Mesenchymal stem cell (in vitro differentiated cells and primary cell): ENCODE results near the gene PAN3.

Experiments
- DNase-seq: peaks from one replicate; pipeline ENCODE4 v3.0.0-alpha.2; 2013
- H2AFZ ChIP-seq: one replicate; pipeline ENCODE4 v1.6.1; 2013; ENCODE audit warnings: low read depth, mild to moderate bottlenecking, control low read depth, inconsistent platforms, low read length, moderate library complexity
- H2AK5ac ChIP-seq: 2 replicates; pipeline ENCODE4 v1.6.1; 2013; ENCODE audit warnings: low read length, moderate library complexity, mild to moderate bottlenecking, inconsistent platforms; ENCODE audit not compliant: severe bottlenecking
- H2BK120ac ChIP-seq: one replicate; pipeline ENCODE4 v1.6.1; 2013; ENCODE audit warnings: low read depth, mild to moderate bottlenecking, inconsistent platforms, low read length, moderate library complexity
- H2BK12ac ChIP-seq, 2 experiments: one replicate each; pipeline ENCODE4 v1.6.1; 2013; ENCODE audit warnings: inconsistent platforms in 2 of 2, low read length in 2 of 2, mild to moderate bottlenecking in 2 of 2, moderate library complexity in 2 of 2, control low read depth in 1 of 2
- H2BK15ac ChIP-seq: one replicate; pipeline ENCODE4 v1.6.1; 2013; ENCODE audit warnings: mild to moderate bottlenecking, low read depth, inconsistent platforms; ENCODE audit not compliant: poor library complexity, severe bottlenecking
- H2BK5ac ChIP-seq: 2 replicates; pipeline ENCODE4 v1.6.1; 2013; ENCODE audit warnings: low read depth, mild to moderate bottlenecking, low read length, control low read depth, inconsistent platforms; ENCODE audit not compliant: poor library complexity, severe bottlenecking
- H3K14ac ChIP-seq, 2 experiments: one replicate each; pipeline ENCODE4 v1.6.1; 2013; ENCODE audit warnings: inconsistent platforms in 2 of 2, low read length in 2 of 2, control low read depth in 1 of 2, mild to moderate bottlenecking in 1 of 2, moderate library complexity in 1 of 2
- H3K18ac ChIP-seq, 2 experiments: one replicate each; pipeline ENCODE4 v1.6.1; 2013; ENCODE audit warnings: inconsistent platforms in 2 of 2, low read length in 2 of 2, control low read depth in 1 of 2, low read depth in 1 of 2, mild to moderate bottlenecking in 1 of 2
- H3K23ac ChIP-seq, 2 experiments: one replicate each; pipeline ENCODE4 v1.6.1; 2013; ENCODE audit warnings: inconsistent platforms in 2 of 2, low read length in 2 of 2, mild to moderate bottlenecking in 2 of 2, moderate library complexity in 2 of 2, control low read depth in 1 of 2
- H3K27ac ChIP-seq: 2 replicates; pipeline ENCODE4 v1.5.1; 2013; ENCODE audit warnings: mild to moderate bottlenecking, moderate library complexity, low read length, control low read depth, inconsistent platforms; ENCODE audit not compliant: poor library complexity, severe bottlenecking
- H3K27me3 ChIP-seq, 2 experiments: 2 replicates each; pipeline versions ENCODE4 v1.6.1 to v1.7.0; 2013; ENCODE audit warnings: low read length in 2 of 2, mild to moderate bottlenecking in 2 of 2, moderate library complexity in 2 of 2, control low read depth in 1 of 2, inconsistent platforms in 1 of 2; ENCODE audit not compliant: control insufficient read depth in 1 of 2, insufficient read depth in 1 of 2
- H3K36me3 ChIP-seq, 2 experiments: 2 replicates each; pipeline versions ENCODE4 v1.6.1 to v1.7.0; 2013; ENCODE audit warnings: low read length in 2 of 2, control low read depth in 1 of 2, inconsistent platforms in 1 of 2, low read depth in 1 of 2, mild to moderate bottlenecking in 1 of 2; ENCODE audit not compliant: insufficient read depth in 2 of 2, control insufficient read depth in 1 of 2
- H3K4ac ChIP-seq, 2 experiments: one replicate each; pipeline ENCODE4 v1.6.1; 2013; ENCODE audit warnings: inconsistent platforms in 2 of 2, low read length in 2 of 2, mild to moderate bottlenecking in 2 of 2, moderate library complexity in 2 of 2, control low read depth in 1 of 2, low read depth in 1 of 2
- H3K4me1 ChIP-seq: 2 replicates; pipeline ENCODE4 v1.6.1; 2013; ENCODE audit warnings: low read depth, low read length, control low read depth; ENCODE audit not compliant: control insufficient read depth, insufficient read depth
- H3K4me2 ChIP-seq: 2 replicates; pipeline ENCODE4 v1.6.1; 2013; ENCODE audit warnings: low read length, mild to moderate bottlenecking, inconsistent platforms; ENCODE audit not compliant: poor library complexity, severe bottlenecking
- H3K4me3 ChIP-seq, 2 experiments: 2 replicates each; pipeline versions ENCODE4 v1.5.1 to v1.7.0; 2013; ENCODE audit warnings: low read length in 2 of 2, mild to moderate bottlenecking in 2 of 2, control low read depth in 1 of 2, low read depth in 1 of 2; ENCODE audit not compliant: insufficient read depth in 1 of 2
- H3K79me1 ChIP-seq: replicated peaks from 2 replicates; pipeline ENCODE4 v1.6.1; 2013; ENCODE audit warnings: mild to moderate bottlenecking, control low read depth, low read length, inconsistent platforms; ENCODE audit not compliant: poor library complexity, severe bottlenecking
- H3K9ac ChIP-seq: 2 replicates; pipeline ENCODE4 v1.7.0; 2013; ENCODE audit warnings: mild to moderate bottlenecking, low read length, moderate library complexity
- H3K9me3 ChIP-seq: 2 replicates; pipeline ENCODE4 v1.7.0; 2013; ENCODE audit warnings: mild to moderate bottlenecking, low read length; ENCODE audit not compliant: control insufficient read depth
- H4K8ac ChIP-seq: one replicate; pipeline ENCODE4 v1.6.1; 2013; ENCODE audit warnings: inconsistent platforms, mild to moderate bottlenecking, low read length, moderate library complexity
- H4K91ac ChIP-seq: one replicate; pipeline ENCODE4 v1.6.1; 2013; ENCODE audit warnings: mild to moderate bottlenecking, low read length, inconsistent platforms
- WGBS: methylation state at CpG from one replicate; pipeline ENCODE4 v1.1.7; 2013; ENCODE audit warnings: mixed read lengths; 5-methylcytosine and 5-hydroxymethylcytosine counted together

PAN3 gene

DNA sequence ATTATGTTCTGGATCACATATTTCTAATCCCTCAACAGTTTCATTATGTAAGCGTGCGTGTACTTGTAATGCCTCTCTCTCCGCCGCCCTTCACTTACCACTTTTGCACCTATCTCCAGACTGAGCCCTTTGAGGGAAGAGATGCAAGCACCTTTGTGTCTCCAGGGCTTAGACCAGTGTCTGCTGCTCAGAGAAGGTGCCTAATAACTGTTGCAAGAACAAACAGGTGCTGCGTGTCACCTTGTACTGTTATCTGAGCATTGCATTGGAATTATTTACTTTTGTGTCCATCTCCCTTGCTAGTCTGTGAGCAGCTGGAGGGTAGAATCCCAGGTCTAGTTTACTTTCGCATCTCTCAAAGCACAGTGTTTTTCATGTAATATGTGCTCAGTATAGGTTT lies 200.4 kb downstream of the PAN3 start:
- no peak overlapping the region for H2BK12ac ChIP-seq

DNA sequence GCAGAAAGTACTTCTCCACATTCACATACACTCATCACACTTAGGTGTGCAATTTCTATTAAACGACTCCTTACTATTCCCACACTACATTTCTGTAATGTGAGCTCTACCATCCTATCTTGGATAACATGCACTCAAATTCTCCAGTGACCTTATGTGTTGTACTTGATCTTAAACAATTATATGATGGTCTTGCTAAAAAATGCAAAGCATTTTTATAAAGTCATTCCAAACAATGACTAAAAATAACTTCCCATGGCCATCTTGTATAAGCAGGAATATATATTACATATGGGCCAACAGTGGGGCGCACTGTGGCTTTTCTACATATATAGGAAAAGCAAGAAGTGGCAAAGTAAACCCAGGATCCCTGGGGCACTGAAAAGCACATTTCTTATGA lies 201.1 kb downstream of the PAN3 start:
- no peaks in the 10 kb centered on the region for H3K79me1 ChIP-seq
- no peak overlapping the region for H3K4me3 ChIP-seq
- no peak overlapping the region for H2BK15ac ChIP-seq
- no peak overlapping the region for H4K8ac ChIP-seq
- H3K14ac ChIP-seq: no peak overlapping the region
- H3K18ac ChIP-seq: peak overlapping the region in 1 of 2 experiments; percentile 19
- H2AFZ ChIP-seq: no peak overlapping the region
- H3K9ac ChIP-seq: no peak overlapping the region
- H3K4ac ChIP-seq: no peak overlapping the region
- no peak overlapping the region for H2BK120ac ChIP-seq
- H2AK5ac ChIP-seq: no peak overlapping the region
- H3K27ac ChIP-seq: no peak overlapping the region
- peak; percentile 47 for DNase-seq
- H3K4me1 ChIP-seq: no peaks in the 10 kb centered on the region
- no peak overlapping the region for H4K91ac ChIP-seq
- H2BK5ac ChIP-seq: no peak overlapping the region
- peaks cover 3 to 9% of the 10 kb centered on the region in 2 experiments for H3K27me3 ChIP-seq
- WGBS: 68% methylated on average over 2 of the region's 2 CpGs
- H3K23ac ChIP-seq: no peak overlapping the region
- no peaks in the 10 kb centered on the region for H3K36me3 ChIP-seq
- no peaks in the 10 kb centered on the region for H3K9me3 ChIP-seq
- H2BK12ac ChIP-seq: no peak overlapping the region
- H3K4me2 ChIP-seq: no peak overlapping the region

More for the DNA sequence above, 200.4 kb downstream of the PAN3 start:
- over 99% methylated on average over 4 of the region's 6 CpGs for WGBS
- Histone ChIP-seq H2AFZ (no peak overlapping the region), H3K4me3 (no peak overlapping the region), H3K27me3 (peaks cover 3 to 9% of the 10 kb centered on the region in 2 experiments), H2BK5ac (no peak overlapping the region), H3K14ac (peak overlapping the region in 1 of 2 experiments; percentile 53), H2BK15ac (no peak overlapping the region), H3K23ac (no peak overlapping the region), H3K4me2 (no peak overlapping the region), H3K27ac (no peak overlapping the region), H3K18ac (peak overlapping the region in 1 of 2 experiments; percentile 72), H2BK120ac (no peak overlapping the region), H3K9ac (no peak overlapping the region), H3K79me1 (no peaks in the 10 kb centered on the region), H4K8ac (no peak overlapping the region), H4K91ac (no peak overlapping the region), H3K9me3 (no peaks in the 10 kb centered on the region), H2AK5ac (no peak overlapping the region), H3K36me3 (no peaks in the 10 kb centered on the region), H3K4ac (no peak overlapping the region), H3K4me1 (no peaks in the 10 kb centered on the region)
- no peak for DNase-seq

DNA sequence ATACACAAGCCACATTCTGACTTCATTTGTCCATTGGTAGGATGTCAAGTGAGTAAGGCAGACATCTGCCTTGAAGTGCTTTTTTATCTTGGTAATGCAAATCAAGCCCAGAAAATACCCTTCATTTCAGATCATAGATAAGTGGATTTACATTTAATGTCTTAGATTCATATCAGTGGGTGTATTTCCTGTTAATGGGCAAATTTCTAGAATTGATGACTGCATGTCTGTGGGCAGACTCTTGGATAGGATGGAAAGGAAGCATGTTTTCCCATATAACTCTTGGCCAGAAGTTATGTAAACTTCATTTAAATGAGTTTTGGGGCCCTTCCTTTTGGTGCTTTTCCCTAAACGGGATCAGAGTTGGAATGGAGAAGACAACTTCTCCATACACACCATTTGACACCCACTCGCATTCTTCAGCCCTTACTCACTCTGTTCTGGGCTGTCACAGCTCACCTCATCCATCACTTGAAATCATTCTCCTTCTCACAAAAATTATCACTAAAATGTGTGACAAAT lies 202.0 kb downstream of the PAN3 start:
- Histone ChIP-seq H2BK15ac (no peak overlapping the region), H3K4me3 (no peak overlapping the region), H3K9ac (no peak overlapping the region), H3K23ac (no peak overlapping the region), H3K27me3 (peaks cover 3 to 4% of the 10 kb centered on the region in 2 experiments), H2AFZ (no peak overlapping the region), H3K4me2 (no peak overlapping the region), H3K79me1 (no peaks in the 10 kb centered on the region), H2BK12ac (no peak overlapping the region), H3K36me3 (no peaks in the 10 kb centered on the region), H3K27ac (no peak overlapping the region), H4K8ac (no peak overlapping the region), H3K4me1 (no peaks in the 10 kb centered on the region), H2AK5ac (no peak overlapping the region), H4K91ac (no peak overlapping the region), H2BK120ac (no peak overlapping the region), H3K4ac (no peak overlapping the region), H3K18ac (no peak overlapping the region), H2BK5ac (no peak overlapping the region), H3K14ac (no peak overlapping the region), H3K9me3 (no peaks in the 10 kb centered on the region)
- peak; percentile 31 for DNase-seq
- WGBS: 49% methylated on average over 2 of the region's 2 CpGs

DNA sequence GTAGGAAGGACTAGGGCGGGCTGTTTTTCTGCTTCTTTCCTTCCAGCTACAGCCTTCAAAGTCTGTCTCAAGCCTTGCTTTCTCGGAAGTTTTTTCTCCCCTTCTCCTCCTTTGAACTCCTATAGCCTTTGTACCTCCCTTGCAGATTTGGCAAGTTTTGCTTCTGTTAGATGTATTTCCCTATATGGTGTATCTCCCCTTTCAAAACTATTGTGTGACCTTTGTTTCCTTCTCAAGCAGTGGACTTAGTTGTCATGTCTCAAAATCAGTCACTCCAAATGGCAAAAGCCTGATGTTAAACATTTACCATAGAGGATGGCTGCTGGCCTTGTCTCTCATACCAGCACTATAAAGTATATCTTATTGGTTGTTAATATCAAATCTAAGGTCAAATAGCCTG lies 203.9 kb downstream of the PAN3 start:
- no peak overlapping the region for H3K18ac ChIP-seq
- H2AFZ ChIP-seq: no peak overlapping the region
- H3K9ac ChIP-seq: no peak overlapping the region
- H2BK120ac ChIP-seq: no peak overlapping the region
- no peaks in the 10 kb centered on the region for H3K9me3 ChIP-seq
- H4K91ac ChIP-seq: no peak overlapping the region
- no peak for DNase-seq
- no peak overlapping the region for H2BK12ac ChIP-seq
- H3K27me3 ChIP-seq: no peaks in the 10 kb centered on the region
- H3K27ac ChIP-seq: no peak overlapping the region
- H2BK5ac ChIP-seq: no peak overlapping the region
- 100% methylated on average over 1 of the region's 2 CpGs for WGBS
- no peak overlapping the region for H4K8ac ChIP-seq
- H2BK15ac ChIP-seq: no peak overlapping the region
- no peak overlapping the region for H2AK5ac ChIP-seq
- no peak overlapping the region for H3K4me2 ChIP-seq
- H3K79me1 ChIP-seq: no peaks in the 10 kb centered on the region
- H3K4ac ChIP-seq: no peak overlapping the region
- H3K36me3 ChIP-seq: no peaks in the 10 kb centered on the region
- H3K14ac ChIP-seq: no peak overlapping the region
- no peak overlapping the region for H3K4me3 ChIP-seq
- H3K23ac ChIP-seq: no peak overlapping the region
- H3K4me1 ChIP-seq: no peaks in the 10 kb centered on the region
